Measurements from ENCODE around the gene SSNA1.
"Not testable (repeated sequence)": the region's sequence is repeated elsewhere in the genome, so short reads cannot be mapped to it uniquely, and the experiment has no call there.

The SSNA1 gene

DNA sequence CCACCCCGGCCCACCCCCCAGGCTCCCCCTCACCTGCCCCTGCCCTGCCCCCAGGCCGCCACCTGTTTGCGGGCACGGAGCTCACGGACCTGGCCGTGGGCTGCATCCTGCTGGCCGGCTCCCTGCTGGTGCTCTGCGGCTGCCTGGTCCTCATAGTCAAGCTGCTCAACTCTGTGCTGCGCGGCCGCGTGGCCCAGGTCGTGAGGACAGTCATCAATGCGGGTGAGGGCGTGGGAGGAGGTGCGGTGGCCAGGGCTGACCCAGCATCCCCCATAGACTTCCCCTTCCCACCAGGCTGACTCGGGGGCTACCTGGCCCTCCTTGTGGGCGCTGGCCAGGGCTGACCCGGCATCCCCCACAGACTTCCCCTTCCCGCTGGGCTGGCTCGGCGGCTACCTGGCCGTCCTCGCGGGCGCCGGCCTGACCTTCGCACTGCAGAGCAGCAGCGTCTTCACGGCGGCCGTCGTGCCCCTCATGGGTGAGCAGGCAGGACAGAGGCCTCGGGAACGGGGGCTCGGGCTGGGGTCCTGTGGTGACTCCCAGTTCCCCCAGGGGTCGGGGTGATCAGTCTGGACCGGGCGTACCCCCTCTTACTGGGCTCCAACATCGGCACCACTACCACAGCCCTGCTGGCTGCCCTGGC lies 45.7 kb downstream of the SSNA1 start:
- no peak for DNase-seq

DNA sequence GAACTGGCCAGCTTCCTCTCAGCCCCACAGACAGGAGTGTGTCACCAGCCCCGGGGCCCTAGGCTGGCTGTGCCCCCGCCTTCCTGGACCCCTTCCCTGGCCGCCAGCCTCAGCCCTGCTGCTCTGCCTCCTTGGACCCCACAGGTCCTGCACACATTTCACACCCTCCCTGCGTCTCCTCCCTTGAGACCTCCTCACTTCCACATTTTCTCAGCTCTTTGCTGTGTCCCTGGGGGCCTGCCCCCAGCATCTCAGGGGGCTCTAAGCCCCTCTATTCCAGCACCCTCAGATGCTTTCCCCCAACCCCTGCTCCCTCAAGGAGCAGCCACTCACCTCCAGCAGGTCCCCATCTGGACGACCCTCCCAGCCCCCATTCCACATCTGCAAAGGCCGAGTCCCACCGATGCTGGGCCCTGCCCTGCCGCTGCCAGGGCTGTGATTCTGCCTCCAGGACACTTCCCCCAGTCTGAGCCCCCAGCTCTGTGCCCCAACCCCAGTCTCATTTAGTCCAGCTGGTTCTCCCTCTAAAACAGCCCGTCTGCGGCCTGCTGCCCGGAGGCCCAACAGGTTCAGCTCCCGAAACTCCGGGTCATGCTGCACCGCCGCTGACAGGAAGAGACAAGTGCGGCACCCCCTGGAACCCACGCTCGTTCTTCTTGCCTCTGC lies 46.4 kb downstream of the SSNA1 start:
- no peak for DNase-seq

DNA sequence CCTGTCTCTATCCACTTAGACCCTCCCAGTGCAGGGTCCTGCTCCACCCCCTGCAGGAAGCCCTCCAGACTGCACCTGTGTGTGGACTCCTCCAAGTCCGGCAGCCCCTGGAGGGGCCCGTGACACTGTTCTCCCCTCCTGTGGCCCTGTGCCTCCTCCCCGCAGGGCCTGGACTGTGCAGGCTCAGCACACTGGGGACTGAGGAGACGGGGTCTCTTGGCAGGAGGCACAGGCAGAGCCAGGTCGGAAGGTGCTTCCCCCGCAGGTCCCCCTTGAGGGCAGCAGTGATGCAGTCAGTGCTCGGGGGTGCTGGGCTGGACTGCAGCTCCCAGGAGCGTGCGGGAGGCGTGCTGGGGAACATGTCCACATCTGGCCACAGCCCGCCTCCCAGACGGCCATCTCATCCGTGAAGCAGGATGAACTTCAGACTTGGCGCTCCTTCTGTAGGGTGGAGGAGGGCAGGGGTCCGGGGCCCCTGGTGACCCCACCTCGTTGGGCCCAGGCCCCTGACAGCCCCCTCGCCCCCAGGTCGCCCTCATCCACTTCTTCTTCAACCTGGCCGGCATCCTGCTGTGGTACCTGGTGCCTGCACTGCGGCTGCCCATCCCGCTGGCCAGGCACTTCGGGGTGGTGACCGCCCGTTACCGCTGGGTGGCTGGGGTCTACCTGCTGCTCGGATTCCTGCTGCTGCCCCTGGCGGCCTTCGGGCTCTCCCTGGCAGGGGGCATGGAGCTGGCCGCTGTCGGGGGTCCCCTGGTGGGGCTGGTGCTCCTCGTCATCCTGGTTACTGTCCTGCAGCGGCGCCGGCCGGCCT lies 47.2 kb downstream of the SSNA1 start:
- DNase-seq: no peak

DNA sequence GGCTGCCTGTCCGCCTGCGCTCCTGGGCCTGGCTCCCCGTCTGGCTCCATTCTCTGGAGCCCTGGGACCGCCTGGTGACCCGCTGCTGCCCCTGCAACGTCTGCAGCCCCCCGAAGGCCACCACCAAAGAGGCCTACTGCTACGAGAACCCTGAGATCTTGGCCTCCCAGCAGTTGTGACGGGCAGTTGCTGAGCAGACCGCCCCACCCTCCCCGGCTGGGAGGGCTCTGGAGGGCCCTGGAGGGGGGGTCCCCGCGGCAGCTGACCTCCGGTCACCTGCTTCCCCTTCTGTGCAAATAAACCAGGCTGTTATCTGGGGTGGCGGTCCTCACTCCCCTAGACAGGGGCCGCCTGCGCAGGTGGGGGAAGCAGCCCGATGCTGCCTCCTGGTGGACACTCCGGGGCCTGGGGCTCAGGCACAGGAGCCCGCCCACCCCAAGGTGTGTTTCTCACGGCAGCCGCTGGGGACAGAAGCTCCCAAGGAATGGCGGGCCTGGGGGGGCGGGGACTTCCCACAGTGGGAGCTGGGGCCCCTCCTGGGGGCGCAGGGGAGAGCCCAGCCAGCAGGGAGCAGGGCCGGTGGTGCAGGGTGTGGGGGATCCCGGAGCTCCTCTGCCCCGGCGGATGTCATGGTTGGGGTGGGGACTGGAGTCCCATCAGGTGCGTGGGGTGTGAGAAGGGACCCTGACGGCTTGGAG lies 47.9 kb downstream of the SSNA1 start:
- DNase-seq: peak; percentile 91

DNA sequence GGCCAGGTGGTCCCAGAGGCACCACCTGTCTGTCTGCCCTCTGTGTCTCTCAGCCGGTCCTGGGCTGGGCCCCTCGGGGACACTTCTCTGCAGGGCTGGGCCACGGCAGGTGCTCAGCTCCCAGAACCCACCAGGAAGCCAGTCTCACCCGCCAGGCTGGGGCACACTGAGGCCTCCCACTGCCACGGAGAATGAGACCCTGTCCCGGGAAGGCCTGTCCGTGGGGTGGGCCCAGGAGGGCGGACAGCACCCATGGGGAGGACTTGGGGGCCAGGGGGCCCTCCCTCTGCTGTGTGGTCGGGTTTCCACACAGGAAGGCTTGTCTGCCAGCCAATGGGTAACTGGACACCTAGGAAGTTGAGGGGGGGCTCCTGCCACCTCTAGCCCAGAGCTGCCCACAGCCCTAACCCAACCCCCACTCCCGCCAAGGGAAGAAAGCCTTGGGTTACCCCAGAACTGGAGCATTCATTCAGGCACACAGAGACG lies 48.5 kb downstream of the SSNA1 start:
- peak; percentile 55 for DNase-seq

DNA sequence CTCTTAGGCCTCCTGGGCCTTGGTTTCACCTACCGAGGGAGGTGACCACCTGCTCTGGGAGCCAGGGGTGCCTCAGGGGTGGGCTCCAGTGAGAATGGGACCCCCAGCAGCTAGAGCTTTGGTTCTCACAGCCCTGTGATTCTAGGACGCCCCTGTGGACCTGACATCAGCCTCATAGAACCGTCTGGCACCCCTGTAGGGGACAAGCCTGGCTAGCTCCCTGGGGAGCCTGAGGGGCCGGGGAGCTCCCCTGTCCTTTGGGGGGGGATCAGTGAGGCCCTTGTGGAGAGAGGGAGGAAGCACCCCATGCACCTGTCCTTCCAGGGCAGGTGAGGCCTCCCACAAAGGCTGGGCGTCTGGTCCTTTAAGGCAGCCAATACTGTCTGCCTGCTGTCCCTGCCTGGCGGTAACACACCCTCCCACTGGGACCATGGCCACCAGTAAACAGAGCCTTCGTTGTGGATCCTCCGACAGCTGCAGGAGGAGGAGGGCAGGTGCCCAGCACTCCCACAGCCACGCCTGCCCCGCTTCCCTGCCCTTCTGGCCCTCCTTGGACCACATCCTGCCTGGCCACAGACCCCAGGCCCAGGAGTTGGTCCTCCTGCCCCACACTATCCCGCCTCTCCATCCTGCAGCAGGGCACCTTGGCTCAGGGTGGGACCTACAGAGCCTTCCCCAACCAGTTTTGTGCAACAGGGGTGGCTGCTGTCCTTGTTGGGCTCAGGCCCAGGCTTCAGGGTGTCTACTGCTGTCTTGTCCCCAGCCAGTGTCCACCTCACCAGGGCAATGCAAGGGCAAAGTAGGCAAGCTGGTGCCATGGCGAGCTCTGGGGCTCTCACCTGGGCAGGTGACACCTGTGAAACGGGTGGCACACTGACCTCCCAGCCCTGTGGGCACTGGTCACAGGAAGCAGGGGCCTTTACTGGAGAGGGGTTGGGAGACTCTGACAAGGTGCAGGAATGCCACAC lies 49.6 kb downstream of the SSNA1 start:
- peak; percentile 57 for DNase-seq

DNA sequence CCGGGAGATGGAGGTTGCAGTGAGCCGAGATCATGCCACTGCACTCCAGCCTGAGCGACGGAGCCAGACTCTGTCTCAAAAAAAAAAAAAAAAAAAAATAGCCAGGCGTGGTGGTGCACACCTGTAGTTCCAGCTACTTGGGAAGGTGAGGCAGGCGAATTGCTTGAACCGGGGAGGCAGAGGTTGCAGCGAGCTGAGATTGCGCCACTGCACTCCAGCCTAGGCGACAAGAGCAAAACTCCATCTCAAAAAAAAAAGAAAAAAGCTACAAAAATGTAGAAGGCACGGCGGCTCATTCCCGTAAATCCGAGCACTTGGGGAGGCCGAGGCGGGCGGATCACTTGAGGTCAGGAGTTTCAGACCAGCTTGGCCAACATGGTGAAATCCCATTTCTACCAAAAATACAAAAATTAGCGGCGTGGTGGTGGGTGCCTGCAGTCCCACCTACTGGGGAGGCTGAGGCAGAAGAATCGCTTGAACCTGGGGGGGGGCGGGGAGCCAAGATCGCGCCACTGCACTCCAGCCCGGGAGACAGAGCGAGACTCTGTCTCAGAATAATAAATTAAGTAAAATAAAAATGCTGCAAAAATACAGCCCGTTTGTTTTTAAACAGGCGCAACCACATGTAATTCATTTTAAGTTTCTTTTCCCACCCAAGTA lies 51.2 kb downstream of the SSNA1 start:
- DNase-seq: not testable (repeated sequence)
